ENCODE measurements around the gene MCRS1.

MCRS1 gene

GRCh38 chr12:49557187-49557916 lies 10.6 kb downstream of the MCRS1 start:
- Histone ChIP-seq H3K27me3 (ENCODE audit: insufficient read depth, low read length) (no peaks in the 10 kb centered on the region), H3K36me3 (ENCODE audit: insufficient read depth, low read length) (peaks cover 52% of the 10 kb centered on the region), H3K4me3 (ENCODE audit: low read length) (no peak overlapping the region), H2AFZ (ENCODE audit: low read depth, low read length) (no peak overlapping the region), H3K4me1 (ENCODE audit: insufficient read depth, low read length) (peaks cover 9% of the 10 kb centered on the region), H3K9me3 (ENCODE audit: low read length) (no peaks in the 10 kb centered on the region)

- no peaks in the 10 kb centered on the region for H3K27me3 ChIP-seq (ENCODE audit: insufficient read depth, low read length)
- no peaks in the 10 kb centered on the region for H3K9me3 ChIP-seq (ENCODE audit: low read length)
- peaks cover 9% of the 10 kb centered on the region for H3K4me1 ChIP-seq (ENCODE audit: insufficient read depth, low read length)
- H3K36me3 ChIP-seq (ENCODE audit: insufficient read depth, low read length), result peaks cover 44% of the 10 kb centered on the region
- no peak overlapping the region for H3K4me3 ChIP-seq (ENCODE audit: low read length)
- H2AFZ ChIP-seq (ENCODE audit: low read depth, low read length), result no peak overlapping the region
Observed at GRCh38 chr12:49556391-49557186, 11.4 kb downstream of the MCRS1 start.

GRCh38 chr12:49555631-49556390 lies 12.1 kb downstream of the MCRS1 start:
- H3K27me3 ChIP-seq (ENCODE audit: insufficient read depth, low read length), result no peaks in the 10 kb centered on the region
- H3K36me3 ChIP-seq (ENCODE audit: insufficient read depth, low read length), result peaks cover 37% of the 10 kb centered on the region
- H2AFZ ChIP-seq (ENCODE audit: low read depth, low read length), result no peak overlapping the region
- peaks cover 11% of the 10 kb centered on the region for H3K4me1 ChIP-seq (ENCODE audit: insufficient read depth, low read length)
- no peak overlapping the region for H3K4me3 ChIP-seq (ENCODE audit: low read length)
- H3K9me3 ChIP-seq (ENCODE audit: low read length), result no peaks in the 10 kb centered on the region

- Histone ChIP-seq H3K36me3 (ENCODE audit: insufficient read depth, low read length) (peaks cover 22% of the 10 kb centered on the region), H3K9me3 (ENCODE audit: low read length) (no peaks in the 10 kb centered on the region), H3K4me1 (ENCODE audit: insufficient read depth, low read length) (peaks cover 12% of the 10 kb centered on the region), H2AFZ (ENCODE audit: low read depth, low read length) (no peak overlapping the region), H3K27me3 (ENCODE audit: insufficient read depth, low read length) (peaks cover 5% of the 10 kb centered on the region), H3K4me3 (ENCODE audit: low read length) (no peak overlapping the region)
Observed at GRCh38 chr12:49554266-49554665, 13.7 kb downstream of the MCRS1 start.

GRCh38 chr12:49553512-49554088 lies 14.3 kb downstream of the MCRS1 start:
- Histone ChIP-seq H3K4me1 (ENCODE audit: insufficient read depth, low read length) (peaks cover 12% of the 10 kb centered on the region), H2AFZ (ENCODE audit: low read depth, low read length) (no peak overlapping the region), H3K36me3 (ENCODE audit: insufficient read depth, low read length) (peaks cover 16% of the 10 kb centered on the region), H3K9me3 (ENCODE audit: low read length) (no peaks in the 10 kb centered on the region), H3K4me3 (ENCODE audit: low read length) (no peak overlapping the region), H3K27me3 (ENCODE audit: insufficient read depth, low read length) (peaks cover 7% of the 10 kb centered on the region)

- no peaks in the 10 kb centered on the region for H3K9me3 ChIP-seq (ENCODE audit: low read length)
- peaks cover 14% of the 10 kb centered on the region for H3K27me3 ChIP-seq (ENCODE audit: insufficient read depth, low read length)
Observed at GRCh38 chr12:49552899-49553298, 15.0 kb downstream of the MCRS1 start.

GRCh38 chr12:49552425-49552824 lies 15.5 kb downstream of the MCRS1 start:
- peaks cover 12% of the 10 kb centered on the region for H3K4me1 ChIP-seq (ENCODE audit: insufficient read depth, low read length)
- no peaks in the 10 kb centered on the region for H3K9me3 ChIP-seq (ENCODE audit: low read length)
- H2AFZ ChIP-seq (ENCODE audit: low read depth, low read length), result no peak overlapping the region
- H3K36me3 ChIP-seq (ENCODE audit: insufficient read depth, low read length), result peaks cover 5% of the 10 kb centered on the region
- H3K4me3 ChIP-seq (ENCODE audit: low read length), result no peak overlapping the region
- peaks cover 18% of the 10 kb centered on the region for H3K27me3 ChIP-seq (ENCODE audit: insufficient read depth, low read length)

More at GRCh38 chr12:49552899-49553298, 15.0 kb downstream of the MCRS1 start:
- peaks cover 12% of the 10 kb centered on the region for H3K4me1 ChIP-seq (ENCODE audit: insufficient read depth, low read length)
- H3K36me3 ChIP-seq (ENCODE audit: insufficient read depth, low read length), result peaks cover 9% of the 10 kb centered on the region
- no peak overlapping the region for H2AFZ ChIP-seq (ENCODE audit: low read depth, low read length)
- no peak overlapping the region for H3K4me3 ChIP-seq (ENCODE audit: low read length)

- H2AFZ ChIP-seq (ENCODE audit: low read depth, low read length), result no peak overlapping the region
- no peaks in the 10 kb centered on the region for H3K9me3 ChIP-seq (ENCODE audit: low read length)
- peaks cover 22% of the 10 kb centered on the region for H3K27me3 ChIP-seq (ENCODE audit: insufficient read depth, low read length)
- H3K4me1 ChIP-seq (ENCODE audit: insufficient read depth, low read length), result peaks cover 12% of the 10 kb centered on the region
- peaks cover 4% of the 10 kb centered on the region for H3K36me3 ChIP-seq (ENCODE audit: insufficient read depth, low read length)
- no peak overlapping the region for H3K4me3 ChIP-seq (ENCODE audit: low read length)
Observed at GRCh38 chr12:49552014-49552413, 15.9 kb downstream of the MCRS1 start.

- Histone ChIP-seq H2AFZ (ENCODE audit: low read depth, low read length) (no peak overlapping the region), H3K36me3 (ENCODE audit: insufficient read depth, low read length) (no peaks in the 10 kb centered on the region), H3K9me3 (ENCODE audit: low read length) (no peaks in the 10 kb centered on the region), H3K27me3 (ENCODE audit: insufficient read depth, low read length) (peaks cover 32% of the 10 kb centered on the region), H3K4me3 (ENCODE audit: low read length) (no peak overlapping the region), H3K4me1 (ENCODE audit: insufficient read depth, low read length) (peaks cover 12% of the 10 kb centered on the region)
Observed at GRCh38 chr12:49550693-49551252, 17.2 kb downstream of the MCRS1 start.

- Histone ChIP-seq H3K4me1 (ENCODE audit: insufficient read depth, low read length) (peaks cover 12% of the 10 kb centered on the region), H3K4me3 (ENCODE audit: low read length) (no peak overlapping the region), H2AFZ (ENCODE audit: low read depth, low read length) (no peak overlapping the region), H3K36me3 (ENCODE audit: insufficient read depth, low read length) (no peaks in the 10 kb centered on the region), H3K27me3 (ENCODE audit: insufficient read depth, low read length) (peaks cover 35% of the 10 kb centered on the region), H3K9me3 (ENCODE audit: low read length) (no peaks in the 10 kb centered on the region)
Observed at GRCh38 chr12:49549735-49550692, 17.9 kb downstream of the MCRS1 start.

GRCh38 chr12:49548822-49549648 lies 18.9 kb downstream of the MCRS1 start:
- peaks cover 11% of the 10 kb centered on the region for H3K4me1 ChIP-seq (ENCODE audit: insufficient read depth, low read length)
- no peaks in the 10 kb centered on the region for H3K9me3 ChIP-seq (ENCODE audit: low read length)
- H3K4me3 ChIP-seq (ENCODE audit: low read length), result no peak overlapping the region
- H2AFZ ChIP-seq (ENCODE audit: low read depth, low read length), result no peak overlapping the region
- H3K27me3 ChIP-seq (ENCODE audit: insufficient read depth, low read length), result peaks cover 43% of the 10 kb centered on the region
- no peaks in the 10 kb centered on the region for H3K36me3 ChIP-seq (ENCODE audit: insufficient read depth, low read length)
